22Rv1 (cell line): ENCODE measurements around the gene TFRC.

Source experiments
- ZFX ChIP-seq: fragments of 450-650 bp; IDR thresholded peaks from 2 replicates; pipeline ENCODE4 v1.6.1; 2017; ENCODE audit warnings: antibody characterized with exemption, borderline replicate concordance
- TF ChIP-seq, protein P1 (sequence below): fragments of 450-650 bp; IDR thresholded peaks from 2 replicates; pipeline ENCODE4 v1.5.1; 2017; ENCODE audit warnings: mild to moderate bottlenecking

DNA sequence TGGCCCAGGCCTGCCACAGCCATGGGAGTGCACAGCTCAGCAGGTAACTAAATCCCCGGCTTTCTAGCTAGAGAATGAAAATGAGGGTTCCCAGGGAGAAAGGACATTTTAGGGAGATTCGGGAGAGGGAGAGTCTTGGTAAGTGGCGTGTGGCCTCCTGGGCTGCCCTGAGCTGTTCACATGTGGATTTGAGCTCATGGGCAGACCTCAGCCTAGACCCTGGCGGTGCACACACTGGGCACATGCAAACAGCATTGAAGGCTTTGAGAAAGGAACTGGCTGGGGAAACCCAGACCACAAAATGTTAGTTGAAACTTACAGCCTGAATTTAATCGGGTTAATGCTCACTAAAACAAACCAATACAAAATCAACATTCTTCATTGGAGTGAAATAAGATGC lies 72.4 kb downstream of the TFRC start:
- TF ChIP-seq, protein P1, sequence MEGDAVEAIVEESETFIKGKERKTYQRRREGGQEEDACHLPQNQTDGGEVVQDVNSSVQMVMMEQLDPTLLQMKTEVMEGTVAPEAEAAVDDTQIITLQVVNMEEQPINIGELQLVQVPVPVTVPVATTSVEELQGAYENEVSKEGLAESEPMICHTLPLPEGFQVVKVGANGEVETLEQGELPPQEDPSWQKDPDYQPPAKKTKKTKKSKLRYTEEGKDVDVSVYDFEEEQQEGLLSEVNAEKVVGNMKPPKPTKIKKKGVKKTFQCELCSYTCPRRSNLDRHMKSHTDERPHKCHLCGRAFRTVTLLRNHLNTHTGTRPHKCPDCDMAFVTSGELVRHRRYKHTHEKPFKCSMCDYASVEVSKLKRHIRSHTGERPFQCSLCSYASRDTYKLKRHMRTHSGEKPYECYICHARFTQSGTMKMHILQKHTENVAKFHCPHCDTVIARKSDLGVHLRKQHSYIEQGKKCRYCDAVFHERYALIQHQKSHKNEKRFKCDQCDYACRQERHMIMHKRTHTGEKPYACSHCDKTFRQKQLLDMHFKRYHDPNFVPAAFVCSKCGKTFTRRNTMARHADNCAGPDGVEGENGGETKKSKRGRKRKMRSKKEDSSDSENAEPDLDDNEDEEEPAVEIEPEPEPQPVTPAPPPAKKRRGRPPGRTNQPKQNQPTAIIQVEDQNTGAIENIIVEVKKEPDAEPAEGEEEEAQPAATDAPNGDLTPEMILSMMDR: no peak
- no peak for TF ChIP-seq ZFX
